Left ventricle myocardium superior (tissue), 1 donor: ENCODE results near the gene KDM6A. TPM values are rescaled to one million over a fixed set of nuclear protein-coding genes. Genes with fewer than 3 reads are reported as not detected.
"Not testable (repeated sequence)": the region's sequence is repeated elsewhere in the genome, so short reads cannot be mapped to it uniquely, and the experiment has no call there.

Source experiments
- ATAC-seq: fragments of 200-7000 bp; cut with Tn5 transposase; one replicate; pipeline ENCODE4 v1.9.1; 2020; ENCODE audit warnings: mild to moderate bottlenecking, moderate library complexity
- DNase-seq: peaks from one replicate; pipeline ENCODE4 v3.0.0-alpha.2; 2020
- intact Hi-C: fragments of 100-400 bp; cut with micrococcal nuclease; formaldehyde crosslinking; loops from one replicate; pipeline ENCODE4 v1.11.0; 2022
- total RNA-seq: library from RNA; stranded (reverse); fragmentation: NEBNext Ultra II Directional; extraction: Animal tissue kit (Norgen Biotek cat#: 25700); gene quantifications from one replicate; pipeline ENCODE4 v1.2.1, GENCODE V29; 2021
- donor health status: DM: no; HTN: yes; CAD: no; lungs with severe emphysema.

The KDM6A gene
- total RNA-seq, 1 donor from 2014 or later = 13.5 TPM

DNA sequence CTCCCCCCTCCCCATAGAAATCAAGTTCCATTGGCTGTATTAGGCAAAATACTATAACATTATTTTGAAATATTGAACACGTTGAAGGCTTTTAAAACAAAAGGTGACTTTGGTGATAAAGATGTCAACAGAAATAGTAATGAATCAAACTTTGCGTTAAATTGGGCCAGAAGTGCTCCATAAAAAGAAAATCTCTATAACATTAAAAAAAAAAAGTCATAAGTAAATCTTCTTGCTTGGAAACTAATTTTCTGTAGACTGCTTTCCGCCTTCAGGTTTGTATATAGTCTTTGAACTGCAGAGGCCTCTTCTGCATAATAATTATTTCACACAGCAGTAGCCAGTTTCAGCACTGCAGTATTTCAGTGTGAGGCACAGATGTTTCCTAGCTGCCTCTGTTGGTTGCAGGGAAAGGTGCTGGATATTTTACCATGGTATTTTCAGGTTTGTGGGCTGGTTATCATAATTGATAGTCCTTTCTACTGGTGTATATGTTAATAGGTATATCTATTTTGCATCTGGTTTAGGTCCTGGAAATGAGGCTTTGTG, 158.9 kb downstream of the KDM6A start:
- ATAC-seq = no peak
- DNase-seq = no peak
- intact Hi-C loops = no loop called here

DNA sequence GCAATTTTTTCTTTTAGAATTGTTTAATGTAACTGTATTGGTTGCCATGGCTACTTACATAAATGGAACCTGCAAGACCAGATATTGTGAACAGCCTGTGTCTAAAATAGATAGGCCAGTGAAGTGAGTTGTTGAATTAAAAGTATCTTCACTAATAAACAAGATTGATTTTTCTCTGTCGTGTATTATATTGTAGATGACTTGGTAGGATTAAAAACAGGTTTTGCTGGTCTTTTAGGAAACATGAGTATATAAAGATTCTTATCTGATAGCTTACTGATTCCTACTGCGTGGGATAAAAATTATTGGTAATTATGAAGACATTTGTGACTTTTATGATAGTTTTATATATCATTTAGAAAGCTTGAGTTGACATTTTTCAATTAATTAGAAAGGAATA, 162.1 kb downstream of the KDM6A start:
- DNase-seq = no peak
- ATAC-seq = no peak
- intact Hi-C loops = no loop called here

DNA sequence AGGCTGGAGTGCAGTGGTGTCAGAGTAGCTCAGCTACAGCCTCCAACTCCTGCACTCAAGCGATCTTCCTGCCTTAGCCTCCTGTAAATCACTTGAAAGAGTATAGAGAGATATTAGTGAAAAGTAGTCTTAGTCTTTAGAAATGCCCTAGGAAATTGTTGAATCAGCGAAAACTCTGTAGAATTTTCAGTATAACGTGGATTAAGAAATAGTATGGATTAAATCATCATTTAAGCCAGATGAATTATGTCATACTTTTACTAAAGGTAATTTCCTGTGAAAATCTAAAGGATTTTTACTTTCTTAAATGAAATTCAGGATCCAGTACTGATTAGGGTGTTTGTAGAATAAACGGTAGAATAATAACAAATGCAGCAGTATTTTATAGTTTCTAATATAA, 163.2 kb downstream of the KDM6A start:
- intact Hi-C loops = no loop called here
- DNase-seq = no peak
- ATAC-seq = no peak

- intact Hi-C loops, ATAC-seq, DNase-seq: not testable (repeated sequence)
Observed at GRCh38 chrX:45040137-45040536, 167.1 kb downstream of the KDM6A start.

DNA sequence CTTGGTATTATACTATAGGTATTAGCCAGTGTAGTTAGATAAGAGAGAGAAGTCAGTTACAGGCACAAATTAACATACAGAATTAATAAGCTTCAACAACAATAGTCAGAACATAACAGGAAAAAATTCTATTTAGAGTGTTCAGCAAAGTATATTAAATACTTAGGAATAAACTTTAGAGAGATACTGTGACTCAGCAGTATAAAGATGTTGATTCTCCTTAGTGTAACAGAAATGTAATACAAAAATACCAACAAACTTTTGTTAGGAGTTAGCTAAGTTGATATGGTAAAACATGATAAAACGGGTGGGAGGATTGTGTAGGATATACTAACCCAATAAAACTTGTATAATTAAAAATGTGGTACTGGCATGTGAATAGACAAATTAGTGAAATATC, 173.4 kb downstream of the KDM6A start:
- intact Hi-C loops = no loop called here
- no peak for DNase-seq
- no peak for ATAC-seq

DNA sequence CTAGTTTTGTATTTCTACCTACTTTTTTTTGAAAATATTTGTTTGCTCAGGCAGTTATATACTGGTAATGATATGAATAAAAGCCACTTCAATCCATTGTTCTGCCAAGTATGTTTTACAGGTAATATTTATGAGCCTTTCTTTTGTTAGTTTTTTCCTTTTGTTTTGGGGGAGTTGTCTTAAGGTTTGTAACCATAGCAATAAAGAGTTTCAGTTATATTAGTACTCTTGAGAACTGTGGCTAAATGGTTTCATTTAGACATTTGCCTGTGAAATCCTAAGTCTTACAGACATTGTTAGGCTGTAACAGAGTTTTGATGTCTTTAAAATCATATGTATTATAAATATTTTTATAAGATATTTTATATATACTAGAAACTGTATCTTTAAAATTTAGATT, 177.6 kb downstream of the KDM6A start:
- intact Hi-C loops = no loop called here
- no peak for ATAC-seq

DNA sequence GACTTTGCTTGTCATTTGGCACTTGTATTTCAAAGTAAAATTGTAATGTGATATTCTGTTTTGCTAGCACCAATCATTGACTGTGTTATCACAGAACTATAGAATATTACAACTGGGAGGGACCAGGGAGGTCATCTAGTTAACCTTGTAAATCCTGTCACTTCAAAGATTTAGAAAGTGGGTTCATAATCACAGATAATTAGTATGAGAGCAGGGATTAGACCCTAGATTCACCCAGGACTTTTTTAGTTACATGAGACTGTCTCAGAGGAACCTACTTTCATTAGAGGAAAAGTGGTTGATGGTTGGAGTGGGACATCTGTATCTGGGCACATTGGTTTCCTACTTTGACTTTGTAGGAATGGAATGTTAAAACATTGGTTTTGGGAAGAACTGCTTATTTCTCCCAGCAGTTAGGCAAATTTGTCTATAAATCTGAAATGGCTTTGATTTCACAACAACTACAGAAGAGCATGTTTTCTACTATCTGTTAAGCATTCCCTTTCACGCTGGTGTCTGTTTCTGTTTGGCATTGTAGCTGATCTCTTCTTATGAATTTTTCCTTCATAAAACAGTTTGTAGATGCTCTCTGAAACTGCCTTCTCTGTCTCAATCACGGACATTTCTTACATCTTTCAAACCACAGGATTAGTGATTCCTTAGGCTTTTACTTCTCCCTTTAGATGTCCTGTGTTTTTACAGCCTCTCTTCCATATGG, 183.6 kb downstream of the KDM6A start:
- ATAC-seq = no peak
- no peak for DNase-seq
- intact Hi-C loops = no loop called here

More for the DNA sequence above, 177.6 kb downstream of the KDM6A start:
- no peak for DNase-seq

- intact Hi-C loops, ATAC-seq, DNase-seq: not testable (repeated sequence)
Observed at GRCh38 chrX:45059906-45060305, 186.9 kb downstream of the KDM6A start.

GRCh38 chrX:45063319-45064095, 190.5 kb downstream of the KDM6A start:
- intact Hi-C loops = no loop called here
- no peak for DNase-seq
- ATAC-seq = no peak

DNA sequence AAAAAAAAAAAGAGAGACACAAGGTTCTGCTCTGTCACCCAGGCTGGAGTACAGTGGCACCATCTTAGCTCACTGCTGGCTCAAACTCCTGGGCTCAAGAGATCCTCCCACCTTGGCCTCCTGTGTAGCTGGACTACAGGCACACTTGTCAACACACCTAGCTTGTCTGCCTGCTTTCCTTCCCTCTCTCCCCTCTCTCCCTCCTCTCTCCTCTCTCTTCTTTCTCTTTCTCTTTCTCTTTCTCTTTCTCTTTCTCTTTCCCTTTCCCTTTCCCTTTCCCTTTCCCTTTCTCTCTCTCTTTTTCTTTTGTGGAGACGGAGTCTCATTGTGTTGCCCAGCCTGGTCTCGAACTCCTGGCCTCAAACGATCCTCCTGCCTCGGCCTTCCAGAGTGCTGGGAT, 195.6 kb downstream of the KDM6A start:
- intact Hi-C loops = no loop called here
- DNase-seq (no peak), ATAC-seq (no peak)

DNA sequence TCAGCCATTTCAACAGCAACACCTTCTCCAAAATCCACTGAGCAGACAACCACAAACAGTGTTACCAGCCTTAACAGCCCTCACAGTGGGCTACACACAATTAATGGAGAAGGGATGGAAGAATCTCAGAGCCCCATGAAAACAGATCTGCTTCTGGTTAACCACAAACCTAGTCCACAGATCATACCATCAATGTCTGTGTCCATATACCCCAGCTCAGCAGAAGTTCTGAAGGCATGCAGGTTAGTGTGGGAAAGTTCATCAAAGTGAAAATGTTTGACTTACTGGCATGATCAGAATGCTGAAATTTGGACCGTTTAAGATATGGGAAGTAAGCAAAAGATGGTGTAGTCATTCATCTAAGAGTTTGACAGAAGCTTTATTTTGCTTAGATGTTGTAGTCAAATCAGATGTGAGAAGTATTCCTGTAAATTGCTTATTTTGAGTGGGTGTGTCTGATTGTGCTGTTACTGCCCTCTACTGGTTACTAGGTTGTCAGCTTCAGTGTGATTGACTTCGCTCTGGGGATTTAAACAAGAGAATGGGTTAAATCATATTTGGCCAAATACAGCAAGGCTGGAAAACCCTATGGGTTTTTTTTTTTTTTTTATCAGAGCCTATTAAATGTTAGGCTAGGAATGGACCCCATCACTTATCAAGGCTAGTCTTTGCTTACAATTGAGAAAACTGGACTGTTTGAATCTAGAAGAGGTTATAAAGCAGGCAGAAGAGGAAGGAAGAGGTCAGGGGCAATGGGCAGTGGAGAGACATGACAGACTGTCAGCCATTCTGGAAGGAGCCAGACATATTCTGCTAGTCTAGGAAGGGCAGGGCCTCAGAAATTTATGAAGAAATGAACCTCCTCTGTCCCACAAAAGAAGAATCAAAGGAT, 197.4 kb downstream of the KDM6A start:
- intact Hi-C loops = no loop called here
- DNase-seq (no peak), ATAC-seq (peak; percentile 41)

- DNase-seq, ATAC-seq, intact Hi-C loops: not testable (repeated sequence)
Observed at GRCh38 chrX:45073011-45073410, 200.0 kb downstream of the KDM6A start.

- DNase-seq (no peak), ATAC-seq (no peak)
- intact Hi-C loops = no loop called here
Observed at GRCh38 chrX:45077748-45078424, 204.9 kb downstream of the KDM6A start.

DNA sequence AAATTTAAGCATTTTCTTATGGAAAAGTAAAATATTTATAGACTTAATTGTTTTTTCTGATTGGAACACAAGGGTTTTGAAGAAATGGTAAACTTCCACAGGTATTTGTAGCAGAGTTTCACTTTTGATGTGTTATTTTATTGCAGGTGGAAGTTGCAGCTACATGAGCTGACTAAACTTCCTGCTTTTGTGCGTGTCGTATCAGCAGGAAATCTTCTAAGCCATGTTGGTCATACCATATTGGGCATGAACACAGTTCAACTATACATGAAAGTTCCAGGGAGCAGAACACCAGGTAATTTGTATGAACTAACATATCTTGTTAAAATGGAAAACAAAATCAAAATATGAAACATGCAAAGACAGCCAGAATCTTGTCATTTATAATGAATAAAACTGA, 210.3 kb downstream of the KDM6A start:
- no peak for ATAC-seq
- intact Hi-C loops = no loop called here

DNA sequence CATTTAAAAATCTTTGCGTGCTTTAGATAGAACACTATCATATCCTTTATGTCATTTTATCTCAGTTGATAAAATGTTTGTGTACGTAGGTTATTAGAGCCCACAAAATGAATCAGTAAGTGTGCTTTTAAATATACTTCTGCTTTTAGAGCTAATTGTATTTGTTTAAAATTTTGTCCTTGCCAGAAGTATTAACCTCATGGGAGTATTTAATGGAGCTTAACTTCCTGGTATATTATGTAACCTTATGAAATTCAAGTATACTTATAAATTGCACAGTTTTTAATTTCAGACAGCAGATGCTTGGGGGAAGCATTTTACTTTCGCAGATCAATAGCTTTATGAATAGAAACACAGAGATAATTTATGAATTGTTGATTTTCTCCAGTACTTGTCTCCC, 237.5 kb downstream of the KDM6A start:
- DNase-seq = no peak
- ATAC-seq = no peak
- intact Hi-C loops = no loop called here

More for the DNA sequence above, 210.3 kb downstream of the KDM6A start:
- DNase-seq = no peak

GRCh38 chrX:45126158-45126557, 253.2 kb downstream of the KDM6A start:
- DNase-seq = no peak
- intact Hi-C loops = no loop called here
- no peak for ATAC-seq

DNA sequence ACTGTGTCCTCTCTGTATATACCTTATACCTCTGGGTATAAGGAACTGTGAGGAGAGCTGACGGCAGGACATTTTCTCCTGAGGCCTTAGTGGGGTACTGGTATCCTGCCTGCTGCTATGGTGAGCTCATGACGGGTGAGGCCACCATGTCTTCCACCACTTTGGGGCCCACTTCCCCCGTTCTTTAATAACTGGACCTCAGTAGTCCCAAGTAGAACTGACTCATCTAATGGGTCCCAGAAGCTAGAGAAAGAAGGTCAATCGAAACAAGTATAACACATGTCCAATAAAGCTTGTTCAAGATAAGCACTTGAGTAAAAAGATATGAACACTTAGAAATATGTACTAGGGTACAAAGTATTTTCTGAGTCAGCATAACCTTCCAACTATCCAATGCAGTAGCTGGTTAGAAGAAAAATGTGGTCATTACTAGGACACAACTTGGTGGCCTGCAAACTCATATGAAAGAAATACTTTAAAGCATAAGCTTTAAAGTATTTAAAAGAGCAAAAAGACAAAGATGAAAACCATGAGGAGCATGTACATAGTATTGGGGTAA, 256.0 kb downstream of the KDM6A start:
- ATAC-seq (no peak), DNase-seq (no peak)
- intact Hi-C loops = no loop called here

DNA sequence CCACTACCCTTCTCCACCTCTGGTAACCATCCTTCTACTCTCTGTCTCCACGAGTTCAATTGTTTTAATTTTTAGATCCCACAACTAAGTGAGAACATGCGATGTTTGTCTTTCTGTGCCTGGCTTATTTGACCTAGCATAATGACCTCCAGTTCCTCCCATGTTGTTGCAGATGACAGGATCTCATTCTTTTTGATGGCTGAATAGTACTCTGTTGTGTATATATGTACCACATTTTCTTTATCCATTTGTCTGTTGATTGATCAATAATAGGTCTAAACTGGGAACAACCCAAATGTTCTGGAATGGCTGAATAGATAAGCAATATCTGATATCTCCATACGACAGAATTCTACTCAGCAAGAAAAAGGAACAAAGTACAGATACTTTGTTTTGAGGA, 260.5 kb downstream of the KDM6A start:
- DNase-seq (no peak), ATAC-seq (no peak)
- intact Hi-C loops = no loop called here

GRCh38 chrX:45134315-45134731, 261.3 kb downstream of the KDM6A start:
- intact Hi-C loops = no loop called here
- ATAC-seq (peak; percentile 99), DNase-seq (peak; percentile 69)
